GM12875 (cell line): ENCODE measurements around the gene MMP24.
"Not testable (repeated sequence)": the region's sequence is repeated elsewhere in the genome, so short reads cannot be mapped to it uniquely, and the experiment has no call there.

Experiments
- H3K4me3 ChIP-seq: one replicate; pipeline ENCODE4 v1.5.1; 2011; ENCODE audit warnings: low read depth, low read length, control low read depth
- TF ChIP-seq, protein P1 (sequence below): IDR thresholded peaks from 2 replicates; pipeline ENCODE4 v1.5.1; 2011; ENCODE audit warnings: low read depth, mild to moderate bottlenecking, control low read depth, inconsistent platforms, low read length, moderate library complexity, borderline replicate concordance; ENCODE audit not compliant: insufficient read depth

The MMP24 gene

DNA sequence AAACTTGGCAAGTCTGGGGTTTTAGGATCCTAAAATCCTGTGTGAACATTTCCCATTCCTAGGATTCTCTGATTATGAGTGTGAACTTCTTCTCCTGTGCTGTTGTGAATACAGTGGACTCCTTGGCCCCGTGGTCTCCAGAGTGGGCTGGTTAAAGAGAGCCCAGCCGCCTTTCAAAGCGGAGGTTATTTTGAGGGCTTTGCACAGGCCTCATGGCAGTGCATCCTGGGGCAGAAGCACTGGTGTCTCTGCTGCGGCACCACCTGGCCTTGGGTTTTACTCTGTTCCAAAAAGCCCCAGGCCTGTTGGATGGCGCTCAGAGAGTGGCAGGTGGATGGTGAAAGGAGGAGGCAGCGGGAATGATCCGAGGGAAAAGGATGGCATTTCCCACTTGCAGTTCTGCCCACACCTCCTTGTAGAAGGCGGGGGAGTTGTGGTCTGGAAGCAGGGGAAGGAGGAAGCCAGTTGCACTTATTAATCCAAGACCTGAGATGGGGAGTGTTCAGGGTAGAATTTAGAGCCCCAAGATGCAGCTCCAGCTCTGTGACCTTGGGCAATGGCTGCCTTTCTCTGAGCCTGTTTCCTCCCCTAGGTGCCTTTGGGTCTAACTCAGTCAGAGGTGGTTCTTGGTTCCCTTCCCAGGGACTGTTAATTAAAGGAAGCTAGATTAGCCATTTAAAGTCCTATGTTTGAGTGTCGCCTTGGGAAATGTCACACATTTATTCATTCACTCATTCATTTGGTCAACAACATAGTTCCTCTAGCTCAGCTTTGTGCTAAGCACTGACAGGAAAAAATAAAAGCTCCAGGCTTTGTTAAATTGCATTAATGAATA lies 22.4 kb downstream of the MMP24 start:
- no peak overlapping the region for H3K4me3 ChIP-seq
- TF ChIP-seq, protein P1, sequence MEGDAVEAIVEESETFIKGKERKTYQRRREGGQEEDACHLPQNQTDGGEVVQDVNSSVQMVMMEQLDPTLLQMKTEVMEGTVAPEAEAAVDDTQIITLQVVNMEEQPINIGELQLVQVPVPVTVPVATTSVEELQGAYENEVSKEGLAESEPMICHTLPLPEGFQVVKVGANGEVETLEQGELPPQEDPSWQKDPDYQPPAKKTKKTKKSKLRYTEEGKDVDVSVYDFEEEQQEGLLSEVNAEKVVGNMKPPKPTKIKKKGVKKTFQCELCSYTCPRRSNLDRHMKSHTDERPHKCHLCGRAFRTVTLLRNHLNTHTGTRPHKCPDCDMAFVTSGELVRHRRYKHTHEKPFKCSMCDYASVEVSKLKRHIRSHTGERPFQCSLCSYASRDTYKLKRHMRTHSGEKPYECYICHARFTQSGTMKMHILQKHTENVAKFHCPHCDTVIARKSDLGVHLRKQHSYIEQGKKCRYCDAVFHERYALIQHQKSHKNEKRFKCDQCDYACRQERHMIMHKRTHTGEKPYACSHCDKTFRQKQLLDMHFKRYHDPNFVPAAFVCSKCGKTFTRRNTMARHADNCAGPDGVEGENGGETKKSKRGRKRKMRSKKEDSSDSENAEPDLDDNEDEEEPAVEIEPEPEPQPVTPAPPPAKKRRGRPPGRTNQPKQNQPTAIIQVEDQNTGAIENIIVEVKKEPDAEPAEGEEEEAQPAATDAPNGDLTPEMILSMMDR: no peak

DNA sequence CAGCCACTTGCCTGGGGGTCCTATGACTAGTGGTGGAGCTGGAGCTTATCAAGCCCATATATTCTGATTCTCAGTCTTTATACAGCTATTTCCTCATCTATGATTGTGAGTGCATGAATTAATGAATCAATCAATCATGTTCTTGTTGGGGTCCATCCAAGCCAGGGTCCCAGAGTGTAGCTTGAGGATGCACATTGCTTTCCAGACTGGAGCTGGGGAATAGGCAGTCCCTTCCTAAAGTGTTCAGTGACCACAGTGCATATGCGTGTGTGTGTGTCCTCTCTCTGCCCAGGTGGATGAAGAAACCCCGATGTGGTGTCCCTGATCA lies 25.1 kb downstream of the MMP24 start:
- H3K4me3 ChIP-seq: no peak overlapping the region
- TF ChIP-seq, protein P1: no peak

DNA sequence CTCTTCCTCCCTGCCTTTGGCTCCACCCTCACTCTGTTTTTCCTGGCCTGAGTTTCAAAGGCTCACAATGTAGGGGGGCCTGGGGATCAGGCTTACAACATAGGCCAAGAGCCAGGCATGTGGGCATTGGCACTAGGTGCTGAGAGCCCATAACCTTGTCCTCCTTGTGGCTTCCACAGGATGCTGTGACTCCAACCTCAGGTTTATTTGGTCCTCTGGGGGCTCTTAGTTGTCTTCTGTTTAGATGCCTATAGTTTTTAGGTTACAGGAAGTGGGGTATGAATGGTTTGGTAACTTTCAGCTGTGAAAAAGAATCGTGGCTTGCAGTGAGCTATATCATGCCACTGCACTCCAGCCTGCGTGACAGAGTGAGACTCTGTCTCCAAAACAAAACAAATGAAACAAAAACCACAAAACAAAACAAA lies 25.6 kb downstream of the MMP24 start:
- no peak overlapping the region for H3K4me3 ChIP-seq
- TF ChIP-seq, protein P1: no peak

DNA sequence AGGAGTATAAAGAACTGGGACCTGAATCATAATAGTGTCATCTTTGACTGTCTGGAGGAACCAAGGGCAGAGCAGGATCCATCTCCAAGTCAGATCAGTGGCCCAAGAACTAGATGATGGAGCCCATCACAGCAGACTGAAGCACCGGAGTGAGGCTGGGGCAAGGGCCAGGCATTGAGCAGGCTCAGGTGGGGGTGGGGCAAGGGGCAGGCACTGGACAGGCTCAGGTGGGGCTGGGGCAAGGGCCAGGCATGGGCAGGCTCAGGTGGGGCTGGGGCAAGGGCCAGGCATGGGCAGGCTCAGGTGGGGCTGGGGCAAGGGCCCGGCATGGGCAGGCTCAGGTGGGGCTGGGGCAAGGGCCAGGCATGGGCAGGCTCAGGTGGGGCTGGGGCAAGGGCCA lies 26.1 kb downstream of the MMP24 start:
- H3K4me3 ChIP-seq: not testable (repeated sequence)

DNA sequence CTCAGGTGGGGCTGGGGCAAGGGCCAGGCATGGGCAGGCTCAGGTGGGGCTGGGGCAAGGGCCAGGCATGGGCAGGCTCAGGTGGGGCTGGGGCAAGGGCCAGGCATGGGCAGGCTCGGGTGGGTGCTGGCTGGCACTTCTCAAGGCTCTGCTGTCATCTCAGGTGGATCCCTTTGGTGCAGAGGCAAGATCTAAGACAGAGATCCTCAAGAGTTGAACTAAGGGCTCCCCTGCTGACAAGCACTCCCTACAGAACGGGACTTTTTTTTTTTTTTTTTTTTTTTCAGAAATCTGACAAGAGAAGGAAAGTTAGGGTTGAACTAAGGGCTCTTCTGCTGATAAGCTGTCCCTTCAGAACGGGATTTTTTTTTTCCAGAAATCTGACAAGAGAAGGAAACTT lies 26.5 kb downstream of the MMP24 start:
- TF ChIP-seq, protein P1: no peak
- H3K4me3 ChIP-seq: no peak overlapping the region

DNA sequence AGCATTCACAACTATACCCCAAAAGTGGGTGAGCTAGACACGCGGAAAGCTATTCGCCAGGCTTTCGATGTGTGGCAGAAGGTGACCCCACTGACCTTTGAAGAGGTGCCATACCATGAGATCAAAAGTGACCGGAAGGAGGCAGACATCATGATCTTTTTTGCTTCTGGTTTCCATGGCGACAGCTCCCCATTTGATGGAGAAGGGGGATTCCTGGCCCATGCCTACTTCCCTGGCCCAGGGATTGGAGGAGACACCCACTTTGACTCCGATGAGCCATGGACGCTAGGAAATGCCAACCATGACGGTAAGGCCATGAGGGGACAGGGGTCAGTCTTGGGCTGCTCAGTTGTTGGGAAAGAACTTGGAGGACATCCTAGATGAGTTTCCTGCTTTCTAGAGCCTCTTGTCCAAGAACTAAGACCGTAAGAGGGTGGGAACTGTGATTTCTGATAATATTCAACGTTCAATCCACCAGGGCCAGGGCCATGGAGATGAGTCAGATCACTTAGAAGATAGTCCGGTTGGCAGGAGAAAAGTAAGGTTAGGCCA lies 28.0 kb downstream of the MMP24 start:
- no peak overlapping the region for H3K4me3 ChIP-seq
- TF ChIP-seq, protein P1: no peak

DNA sequence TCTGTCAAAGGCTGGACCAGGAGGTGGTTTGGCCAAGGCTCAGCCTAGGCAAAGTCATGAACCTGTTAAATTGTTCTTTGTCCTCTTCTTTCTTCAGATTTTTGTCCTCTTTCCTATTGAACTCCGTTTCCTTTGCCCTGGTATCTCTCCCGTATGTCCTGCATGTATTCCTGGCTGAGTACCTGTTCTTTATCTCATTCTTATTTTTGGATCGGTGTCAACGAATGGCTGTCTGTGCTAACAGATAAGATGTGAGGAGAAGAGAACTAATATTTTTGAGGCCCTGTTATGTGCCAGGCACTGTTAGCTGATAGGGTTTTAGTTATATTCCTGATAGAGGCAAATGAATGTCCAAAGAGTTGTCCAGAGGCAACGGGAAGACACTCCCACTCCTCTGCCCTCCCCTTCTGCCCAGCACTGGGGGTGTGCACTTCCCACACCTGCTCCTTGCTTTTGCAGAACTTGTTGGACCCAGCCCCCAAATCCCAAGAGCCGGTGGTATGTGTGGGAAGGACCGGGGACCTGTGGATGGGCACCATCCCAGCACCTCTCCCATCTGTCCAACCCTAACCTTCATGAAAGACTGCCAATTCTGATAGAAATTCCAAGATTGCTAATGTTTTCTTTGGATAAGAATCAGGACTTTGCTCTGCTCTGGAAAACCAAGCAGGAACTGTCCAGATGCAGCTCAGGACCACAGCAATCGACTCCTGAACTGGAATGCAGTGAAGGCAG lies 30.9 kb downstream of the MMP24 start:
- TF ChIP-seq, protein P1: no peak

More for the DNA sequence above, 30.9 kb downstream of the MMP24 start:
- H3K4me3 ChIP-seq: no peak overlapping the region
